Measurements from ENCODE around the gene CXCL14.

DNA sequence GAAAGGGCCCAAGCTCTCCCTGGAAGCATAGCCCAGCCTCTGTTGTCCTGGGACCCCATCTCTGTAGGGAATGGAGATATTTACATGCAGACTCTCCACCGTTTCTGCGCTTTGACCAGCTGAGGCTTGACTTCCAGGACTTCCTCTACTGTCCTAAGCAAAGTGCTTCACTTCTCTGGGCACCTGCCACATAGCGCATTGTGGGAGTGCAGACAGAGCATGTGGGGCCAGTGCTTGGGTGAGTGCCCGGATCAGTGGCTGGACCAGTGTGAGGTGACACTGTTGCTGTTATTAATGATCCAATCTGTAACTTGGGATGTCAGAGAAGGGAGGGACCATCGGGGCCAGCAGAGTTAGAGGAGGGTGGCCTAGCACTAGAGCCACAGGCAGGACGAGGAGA, 10.5 kb downstream of the CXCL14 start:
- TF ChIP-seq, protein P1, sequence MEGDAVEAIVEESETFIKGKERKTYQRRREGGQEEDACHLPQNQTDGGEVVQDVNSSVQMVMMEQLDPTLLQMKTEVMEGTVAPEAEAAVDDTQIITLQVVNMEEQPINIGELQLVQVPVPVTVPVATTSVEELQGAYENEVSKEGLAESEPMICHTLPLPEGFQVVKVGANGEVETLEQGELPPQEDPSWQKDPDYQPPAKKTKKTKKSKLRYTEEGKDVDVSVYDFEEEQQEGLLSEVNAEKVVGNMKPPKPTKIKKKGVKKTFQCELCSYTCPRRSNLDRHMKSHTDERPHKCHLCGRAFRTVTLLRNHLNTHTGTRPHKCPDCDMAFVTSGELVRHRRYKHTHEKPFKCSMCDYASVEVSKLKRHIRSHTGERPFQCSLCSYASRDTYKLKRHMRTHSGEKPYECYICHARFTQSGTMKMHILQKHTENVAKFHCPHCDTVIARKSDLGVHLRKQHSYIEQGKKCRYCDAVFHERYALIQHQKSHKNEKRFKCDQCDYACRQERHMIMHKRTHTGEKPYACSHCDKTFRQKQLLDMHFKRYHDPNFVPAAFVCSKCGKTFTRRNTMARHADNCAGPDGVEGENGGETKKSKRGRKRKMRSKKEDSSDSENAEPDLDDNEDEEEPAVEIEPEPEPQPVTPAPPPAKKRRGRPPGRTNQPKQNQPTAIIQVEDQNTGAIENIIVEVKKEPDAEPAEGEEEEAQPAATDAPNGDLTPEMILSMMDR (conservative IDR thresholded peaks at IDR 0.05; ENCODE audit: low read depth, low read length): no peak
- no peak for TF ChIP-seq EZH2 (IDR thresholded peaks at IDR 0.05; ENCODE audit: borderline replicate concordance, low read depth, low read length, poor library complexity, severe bottlenecking)
